ENCODE measurements around the gene MDP1.

Gene MDP1

DNA sequence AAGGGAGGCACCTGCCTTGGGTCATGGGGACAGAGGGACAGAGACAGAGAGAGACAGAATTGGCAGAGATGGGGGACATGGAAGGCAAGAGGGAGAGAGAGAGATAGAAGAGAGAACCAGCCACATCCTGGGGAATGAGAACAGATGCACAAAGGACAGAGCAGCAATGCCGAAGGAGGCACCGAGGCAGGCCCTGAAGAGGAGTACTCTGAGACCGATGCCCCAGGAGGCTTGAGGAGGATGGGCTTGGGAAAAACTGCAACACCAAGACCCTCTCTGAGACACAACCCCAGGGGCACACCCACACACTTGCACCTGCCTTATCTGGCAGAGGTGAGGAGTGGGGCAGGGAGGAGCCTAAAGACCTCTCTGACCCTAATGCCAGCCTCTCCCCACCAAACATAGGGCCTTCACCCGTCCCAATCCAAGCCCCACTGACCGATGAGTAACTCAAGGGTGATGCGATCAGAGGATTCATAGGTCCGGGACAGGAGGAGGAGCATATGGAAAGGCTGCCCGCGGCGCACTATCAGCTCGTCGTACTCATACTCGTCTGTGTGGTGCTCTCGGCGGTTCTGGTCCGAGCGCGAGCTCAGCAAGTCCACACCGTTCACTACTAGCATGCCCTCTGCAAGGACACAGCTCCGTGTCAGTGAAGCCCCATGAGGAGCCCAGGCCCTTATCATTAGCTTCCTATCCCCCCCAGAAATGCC lies 45.5 kb upstream of the MDP1 start:
- Mint-ChIP-seq H3K9me3 (no peaks in the 10 kb centered on the region), H3K27ac (no peak overlapping the region), H3K36me3 (ENCODE audit: low read depth) (peaks cover under 1% of the 10 kb centered on the region), H3K4me1 (no peaks in the 10 kb centered on the region), H3K27me3 (ENCODE audit: low read depth, poor library complexity) (peaks cover 2% of the 10 kb centered on the region), H3K4me3 (no peak overlapping the region)
- TF ChIP-seq, protein P1, sequence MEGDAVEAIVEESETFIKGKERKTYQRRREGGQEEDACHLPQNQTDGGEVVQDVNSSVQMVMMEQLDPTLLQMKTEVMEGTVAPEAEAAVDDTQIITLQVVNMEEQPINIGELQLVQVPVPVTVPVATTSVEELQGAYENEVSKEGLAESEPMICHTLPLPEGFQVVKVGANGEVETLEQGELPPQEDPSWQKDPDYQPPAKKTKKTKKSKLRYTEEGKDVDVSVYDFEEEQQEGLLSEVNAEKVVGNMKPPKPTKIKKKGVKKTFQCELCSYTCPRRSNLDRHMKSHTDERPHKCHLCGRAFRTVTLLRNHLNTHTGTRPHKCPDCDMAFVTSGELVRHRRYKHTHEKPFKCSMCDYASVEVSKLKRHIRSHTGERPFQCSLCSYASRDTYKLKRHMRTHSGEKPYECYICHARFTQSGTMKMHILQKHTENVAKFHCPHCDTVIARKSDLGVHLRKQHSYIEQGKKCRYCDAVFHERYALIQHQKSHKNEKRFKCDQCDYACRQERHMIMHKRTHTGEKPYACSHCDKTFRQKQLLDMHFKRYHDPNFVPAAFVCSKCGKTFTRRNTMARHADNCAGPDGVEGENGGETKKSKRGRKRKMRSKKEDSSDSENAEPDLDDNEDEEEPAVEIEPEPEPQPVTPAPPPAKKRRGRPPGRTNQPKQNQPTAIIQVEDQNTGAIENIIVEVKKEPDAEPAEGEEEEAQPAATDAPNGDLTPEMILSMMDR (IDR thresholded peaks at IDR 0.05), result no peak
- no peak for DNase-seq

DNA sequence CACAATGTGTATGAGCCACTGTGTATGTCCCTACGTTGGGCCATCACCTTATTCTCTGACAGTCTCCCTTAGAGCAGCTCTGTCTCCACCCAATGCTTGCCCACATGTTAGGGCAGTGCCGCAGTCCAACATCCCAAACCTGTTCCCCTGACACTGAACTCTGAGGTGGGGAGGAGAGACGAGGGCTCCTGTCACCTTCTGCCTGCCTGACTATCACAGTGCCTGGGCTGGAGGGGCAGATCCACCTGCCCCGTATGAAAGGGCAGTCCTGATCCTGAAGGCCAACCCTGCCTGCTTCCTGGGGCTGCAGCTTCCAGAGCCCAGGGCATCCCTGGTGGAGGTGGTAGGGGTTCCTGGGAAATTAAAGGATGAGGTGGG lies 44.9 kb upstream of the MDP1 start:
- TF ChIP-seq, protein P1 (IDR thresholded peaks at IDR 0.05), result no peak
- no peaks in the 10 kb centered on the region for H3K4me1 Mint-ChIP-seq
- no peak overlapping the region for H3K27ac Mint-ChIP-seq
- H3K4me3 Mint-ChIP-seq, result no peak overlapping the region
- no peaks in the 10 kb centered on the region for H3K36me3 Mint-ChIP-seq (ENCODE audit: low read depth)
- H3K27me3 Mint-ChIP-seq (ENCODE audit: low read depth, poor library complexity), result peaks cover 2% of the 10 kb centered on the region
- no peaks in the 10 kb centered on the region for H3K9me3 Mint-ChIP-seq
- DNase-seq, result no peak

DNA sequence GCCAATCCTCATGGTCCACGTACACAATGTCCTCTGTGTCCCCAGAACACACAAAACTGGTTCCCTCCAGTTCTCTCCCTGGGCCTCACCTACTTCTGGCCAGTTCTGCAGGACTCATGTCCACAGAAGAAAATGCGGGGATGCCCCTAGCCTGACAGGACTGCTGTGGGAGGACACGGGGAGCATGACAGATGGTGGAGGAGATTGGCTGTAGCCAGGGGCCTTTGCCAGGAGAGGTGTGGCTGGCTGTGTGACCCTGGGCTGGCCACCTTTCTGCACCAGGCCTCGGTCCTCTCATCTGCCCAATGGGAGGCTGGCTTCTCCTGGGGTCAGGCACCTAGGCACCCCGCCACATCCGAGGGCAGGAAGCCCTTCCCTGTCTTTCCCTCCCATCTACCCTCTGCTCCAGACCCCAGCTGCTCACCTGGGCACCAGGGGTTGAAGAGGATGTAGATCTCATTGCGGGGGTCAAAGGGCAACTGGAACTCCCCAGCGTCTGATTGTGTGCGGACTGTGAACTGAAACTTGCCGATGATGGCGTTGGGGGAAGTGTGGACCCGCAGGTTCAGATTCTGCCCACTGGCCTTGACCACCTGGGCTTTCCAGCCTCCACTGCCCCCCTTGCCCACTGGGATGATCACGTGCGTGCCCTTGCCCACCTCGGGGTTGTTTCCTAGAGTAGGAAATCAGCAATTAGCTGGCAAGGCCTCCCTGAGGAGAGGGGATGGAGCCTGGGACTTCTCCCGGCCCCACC lies 44.3 kb upstream of the MDP1 start:
- Mint-ChIP-seq H3K27me3 (ENCODE audit: low read depth, poor library complexity) (peaks cover 2% of the 10 kb centered on the region), H3K9me3 (no peaks in the 10 kb centered on the region), H3K36me3 (ENCODE audit: low read depth) (no peaks in the 10 kb centered on the region), H3K4me3 (no peak overlapping the region), H3K4me1 (no peaks in the 10 kb centered on the region), H3K27ac (no peak overlapping the region)
- TF ChIP-seq, protein P1 (IDR thresholded peaks at IDR 0.05), result no peak
- no peak for DNase-seq

DNA sequence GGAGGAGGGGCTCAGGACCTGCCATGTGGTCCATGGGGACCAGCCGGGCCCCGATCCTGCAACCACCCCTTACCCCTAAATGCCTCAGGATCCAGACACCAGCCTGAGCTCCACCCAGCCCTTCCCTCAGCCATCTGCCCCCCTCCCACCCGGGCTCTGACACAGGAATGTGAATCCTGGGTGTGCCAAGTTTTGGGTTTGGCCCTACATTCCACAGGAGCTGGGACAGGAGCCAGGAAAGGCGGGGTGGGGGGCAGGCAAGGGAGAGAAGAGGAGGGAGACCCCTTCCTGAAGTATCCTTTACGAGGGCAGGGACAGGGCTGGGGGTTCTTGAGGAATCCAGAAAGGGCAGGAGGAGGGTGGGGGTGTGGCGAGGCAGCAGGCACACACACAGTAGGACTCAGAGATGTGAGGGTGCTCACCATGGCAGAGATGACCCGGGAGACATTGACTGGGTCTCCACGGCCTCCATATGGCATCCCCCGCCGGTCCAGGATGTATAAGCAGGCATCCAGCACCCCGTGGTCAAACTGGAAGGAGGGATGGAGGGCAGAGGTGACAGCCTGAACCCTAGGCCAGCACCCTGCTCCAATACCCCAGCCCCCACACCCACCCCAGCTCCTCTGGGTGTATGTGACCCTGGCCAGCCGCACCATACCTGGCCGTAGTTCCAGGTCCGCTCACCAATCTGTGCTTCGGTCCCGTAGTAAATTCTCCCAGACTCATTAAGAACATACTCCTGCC lies 43.6 kb upstream of the MDP1 start:
- Mint-ChIP-seq H3K4me1 (no peaks in the 10 kb centered on the region), H3K27ac (no peak overlapping the region)

DNA sequence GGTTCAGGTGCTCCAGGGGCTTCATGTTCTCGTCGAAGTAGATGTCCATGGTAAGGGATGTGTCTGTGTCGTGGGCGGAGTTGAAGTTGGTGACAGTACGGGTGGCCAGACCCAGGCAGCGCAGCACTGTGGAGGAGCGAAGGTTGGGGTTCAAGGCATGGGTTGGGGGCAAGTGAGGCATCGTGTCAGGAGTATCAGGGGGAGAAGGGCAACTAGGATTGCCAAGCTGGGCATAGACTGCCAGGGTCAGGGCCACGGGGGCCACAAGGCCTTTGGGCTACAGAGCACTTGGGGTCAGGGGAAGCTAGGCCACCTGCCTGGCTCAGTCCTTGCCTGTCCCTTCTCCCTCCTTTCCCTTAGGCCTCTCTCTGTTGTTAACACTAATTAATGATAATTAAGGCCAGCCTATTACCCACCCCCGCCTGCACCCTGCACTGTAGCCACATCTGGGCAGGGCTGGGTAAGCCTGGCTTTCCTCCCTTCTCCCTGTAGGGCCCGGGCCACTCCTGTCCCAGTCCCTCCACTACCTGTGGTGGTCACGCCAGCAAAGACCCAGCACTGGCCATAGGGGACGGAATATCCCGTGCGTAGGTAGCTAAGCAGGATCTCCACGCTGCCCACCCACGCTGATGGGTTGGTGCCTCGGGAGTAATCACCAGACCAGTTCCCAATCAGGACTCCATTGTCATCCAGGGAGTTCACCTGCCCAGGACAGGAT lies 42.8 kb upstream of the MDP1 start:
- Mint-ChIP-seq H3K4me1 (no peaks in the 10 kb centered on the region), H3K9me3 (no peaks in the 10 kb centered on the region), H3K27me3 (ENCODE audit: low read depth, poor library complexity) (peaks cover 2% of the 10 kb centered on the region), H3K4me3 (no peak overlapping the region), H3K36me3 (ENCODE audit: low read depth) (no peaks in the 10 kb centered on the region), H3K27ac (no peak overlapping the region)
- no peak for DNase-seq
- TF ChIP-seq, protein P1 (IDR thresholded peaks at IDR 0.05), result no peak

More for the DNA sequence above, 43.6 kb upstream of the MDP1 start:
- DNase-seq, result no peak
- Mint-ChIP-seq H3K27me3 (ENCODE audit: low read depth, poor library complexity) (peaks cover 2% of the 10 kb centered on the region), H3K4me3 (no peak overlapping the region), H3K9me3 (no peaks in the 10 kb centered on the region), H3K36me3 (ENCODE audit: low read depth) (no peaks in the 10 kb centered on the region)
- TF ChIP-seq, protein P1 (IDR thresholded peaks at IDR 0.05), result no peak

All from nephron progenitor cell (in vitro differentiated cells).